Measurements from ENCODE around the gene RPL10. TPM values are rescaled to one million over a fixed set of nuclear protein-coding genes. Genes with fewer than 3 reads are reported as not detected.

Gene RPL10
- total and polyA plus RNA-seq, 2 of the 13 experiments (the other 11 are each of a cell fraction or from before 2014, with no cell fraction given) = 2,381 to 4,713 TPM

GRCh38 chrX:154397888-154398667 lies at the start of gene RPL10 (continued):
- TF ChIP-seq LRRFIP1 (CRISPR knock-in tag; conservative IDR thresholded peaks at IDR 0.05) (no peak), FOXP4 (CRISPR knock-in tag; IDR thresholded peaks at IDR 0.05) (no peak), ZMYM4 (CRISPR knock-in tag; IDR thresholded peaks at IDR 0.05) (peak; percentile 33; the same call in 1 of the 2 replicates), MED13 (CRISPR knock-in tag; IDR thresholded peaks at IDR 0.05) (no peak; the same call in 1 of the 2 replicates), ZMYM3 (CRISPR knock-in tag; IDR thresholded peaks at IDR 0.05) (no peak), RBM22 (optimal IDR thresholded peaks at IDR 0.05; ENCODE audit: low read length) (peak; percentile 78), ZNF619 (CRISPR knock-in tag; IDR thresholded peaks at IDR 0.05) (no peak), ZNF275 (CRISPR knock-in tag; IDR thresholded peaks at IDR 0.05; ENCODE audit: borderline replicate concordance) (no peak), SP5 (CRISPR knock-in tag; IDR thresholded peaks at IDR 0.05; ENCODE audit: borderline replicate concordance, low read depth) (no peak), FLYWCH1 (CRISPR knock-in tag; IDR thresholded peaks at IDR 0.05) (no peak), ARHGAP35 (CRISPR knock-in tag; IDR thresholded peaks at IDR 0.05; ENCODE audit: borderline replicate concordance) (no peak), ATF7 (IDR thresholded peaks at IDR 0.05) (no peak), ATF7 (CRISPR knock-in tag; IDR thresholded peaks at IDR 0.05) (no peak), HMGA1 (CRISPR knock-in tag; conservative IDR thresholded peaks at IDR 0.05) (no peak), AHDC1 (CRISPR knock-in tag; IDR thresholded peaks at IDR 0.05; ENCODE audit: borderline replicate concordance) (no peak), GPN1 (CRISPR knock-in tag; IDR thresholded peaks at IDR 0.05; ENCODE audit: borderline replicate concordance) (no peak), TBX2 (CRISPR knock-in tag; IDR thresholded peaks at IDR 0.05; ENCODE audit: borderline replicate concordance) (peak; percentile 43; the same call in 1 of the 2 replicates), PPARG (CRISPR knock-in tag; conservative IDR thresholded peaks at IDR 0.05) (no peak)

Measured in HepG2 (cell line).